Measurements from ENCODE around the gene GOLGA5. TPM values are rescaled to one million over a fixed set of nuclear protein-coding genes. Genes with fewer than 3 reads are reported as not detected.

The GOLGA5 gene
- total and polyA plus RNA-seq, 4 donors: 25.4 to 33.6 (median 32.3) TPM

- no peaks in the 10 kb centered on the region for H3K27me3 ChIP-seq (ENCODE audit: control insufficient read depth in 1 of 2, insufficient read depth in 2 of 2, low read length in 1 of 2)
- intact Hi-C loops (cut with DNase I): loop anchor here in 1 of 2 donors (10.0 kb wide), 1 partner anchor 652 kb away; no protein-coding TSS in a partner anchor
- H3K4me3 ChIP-seq (ENCODE audit: low read length in 2 of 2): no peak overlapping the region
- no peaks in the 10 kb centered on the region for H3K36me3 ChIP-seq (ENCODE audit: control insufficient read depth in 1 of 2, insufficient read depth in 2 of 2, low read length in 1 of 2)
- no peaks in the 10 kb centered on the region for H3K9me3 ChIP-seq (ENCODE audit: control insufficient read depth, low read length)
- DNase-seq: no peak
- peak overlapping the region; percentile 1 to 67 for H3K27ac ChIP-seq (ENCODE audit: low read depth in 1 of 2, low read length in 2 of 2)
- no peaks in the 10 kb centered on the region for H3K4me1 ChIP-seq (ENCODE audit: control insufficient read depth in 1 of 2, insufficient read depth in 2 of 2, low read length in 2 of 2)
- 96 to 98% methylated on average over 1 of the region's 1 CpG for WGBS, 2 donors
- no peak for ATAC-seq (ENCODE audit: low FRiP score)
These were observed 7.7 kb upstream of the GOLGA5 start for GRCh38 chr14:92786427-92786756.

- H3K27me3 ChIP-seq (ENCODE audit: control insufficient read depth in 1 of 2, insufficient read depth in 2 of 2, low read length in 1 of 2): no peaks in the 10 kb centered on the region
- no peak overlapping the region for H3K4me3 ChIP-seq (ENCODE audit: low read length in 2 of 2)
- H3K36me3 ChIP-seq (ENCODE audit: control insufficient read depth in 1 of 2, insufficient read depth in 2 of 2, low read length in 1 of 2): no peaks in the 10 kb centered on the region
- H3K9me3 ChIP-seq (ENCODE audit: control insufficient read depth, low read length): no peaks in the 10 kb centered on the region
- H3K27ac ChIP-seq (ENCODE audit: low read depth in 1 of 2, low read length in 2 of 2): no peak overlapping the region
- 98% methylated on average over 2 of the region's 2 CpGs for WGBS, 2 donors
- ATAC-seq (ENCODE audit: low FRiP score) (no peak), DNase-seq (no peak)
- intact Hi-C loops (cut with DNase I): loop anchor here in 1 of 2 donors (10.0 kb wide), 1 partner anchor 653 kb away; no protein-coding TSS in a partner anchor
- no peaks in the 10 kb centered on the region for H3K4me1 ChIP-seq (ENCODE audit: control insufficient read depth in 1 of 2, insufficient read depth in 2 of 2, low read length in 2 of 2)
These were observed 6.6 kb upstream of the GOLGA5 start for GRCh38 chr14:92787554-92787953.

- Histone ChIP-seq H3K4me3 (ENCODE audit: low read length in 2 of 2) (no peak overlapping the region), H3K4me1 (ENCODE audit: control insufficient read depth in 1 of 2, insufficient read depth in 2 of 2, low read length in 2 of 2) (no peaks in the 10 kb centered on the region), H3K36me3 (ENCODE audit: control insufficient read depth in 1 of 2, insufficient read depth in 2 of 2, low read length in 1 of 2) (no peaks in the 10 kb centered on the region), H3K27ac (ENCODE audit: low read depth in 1 of 2, low read length in 2 of 2) (no peak overlapping the region), H3K27me3 (ENCODE audit: control insufficient read depth in 1 of 2, insufficient read depth in 2 of 2, low read length in 1 of 2) (no peaks in the 10 kb centered on the region), H3K9me3 (ENCODE audit: control insufficient read depth, low read length) (no peaks in the 10 kb centered on the region)
- intact Hi-C loops (cut with DNase I): loop anchor here in 1 of 2 donors (5.0 to 10.0 kb wide), 2 partner anchors 42 to 655 kb away; partner anchors contain the start of gene LGMN
- no peak for DNase-seq
- no peak for ATAC-seq (ENCODE audit: low FRiP score)
These were observed 4.5 kb upstream of the GOLGA5 start for GRCh38 chr14:92789457-92790089.

- 67 to 72% methylated on average over 4 of the region's 4 CpGs for WGBS, 2 donors
- no peak for ATAC-seq (ENCODE audit: low FRiP score)
- intact Hi-C loops (cut with DNase I): loop anchor here (2.0 to 5.0 kb wide), 2 partner anchors 40 to 46 kb away; partner anchors contain the start of gene LGMN (in 1 of the 2)
- peaks cover 2 to 6% of the 10 kb centered on the region in 2 donors for H3K36me3 ChIP-seq (ENCODE audit: control insufficient read depth in 1 of 2, insufficient read depth in 2 of 2, low read length in 1 of 2)
- H3K27me3 ChIP-seq (ENCODE audit: control insufficient read depth in 1 of 2, insufficient read depth in 2 of 2, low read length in 1 of 2): no peaks in the 10 kb centered on the region
- no peaks in the 10 kb centered on the region for H3K4me1 ChIP-seq (ENCODE audit: control insufficient read depth in 1 of 2, insufficient read depth in 2 of 2, low read length in 2 of 2)
- no peak for DNase-seq
- no peaks in the 10 kb centered on the region for H3K9me3 ChIP-seq (ENCODE audit: control insufficient read depth, low read length)
- no peak overlapping the region for H3K4me3 ChIP-seq (ENCODE audit: low read length in 2 of 2)
- no peak overlapping the region for H3K27ac ChIP-seq (ENCODE audit: low read depth in 1 of 2, low read length in 2 of 2)
These were observed 1.2 kb upstream of the GOLGA5 start for GRCh38 chr14:92792885-92793284.

GRCh38 chr14:92794547-92794941 lies 439 bp downstream of the GOLGA5 start:
- ATAC-seq (ENCODE audit: low FRiP score): no peak
- DNase-seq: no peak
- WGBS, 2 donors: 0% methylated on average over 20 of the region's 20 CpGs
- intact Hi-C loops (cut with DNase I): loop anchor here in 1 of 2 donors (5.0 kb wide), 1 partner anchor 47 kb away; the partner anchor contains the start of gene LGMN
- Histone ChIP-seq H3K4me3 (ENCODE audit: low read length in 2 of 2) (peak overlapping the region; percentile 76 to 80), H3K27ac (ENCODE audit: low read depth in 1 of 2, low read length in 2 of 2) (peak overlapping the region in 1 of 2 donors; percentile 83), H3K36me3 (ENCODE audit: control insufficient read depth in 1 of 2, insufficient read depth in 2 of 2, low read length in 1 of 2) (peaks cover 2 to 7% of the 10 kb centered on the region in 2 donors), H3K27me3 (ENCODE audit: control insufficient read depth in 1 of 2, insufficient read depth in 2 of 2, low read length in 1 of 2) (no peaks in the 10 kb centered on the region), H3K9me3 (ENCODE audit: control insufficient read depth, low read length) (no peaks in the 10 kb centered on the region), H3K4me1 (ENCODE audit: control insufficient read depth in 1 of 2, insufficient read depth in 2 of 2, low read length in 2 of 2) (no peaks in the 10 kb centered on the region)

GRCh38 chr14:92794961-92795360 lies 856 bp downstream of the GOLGA5 start:
- DNase-seq: no peak
- no peaks in the 10 kb centered on the region for H3K9me3 ChIP-seq (ENCODE audit: control insufficient read depth, low read length)
- H3K27me3 ChIP-seq (ENCODE audit: control insufficient read depth in 1 of 2, insufficient read depth in 2 of 2, low read length in 1 of 2): no peaks in the 10 kb centered on the region
- 50 to 59% methylated on average over 6 of the region's 6 CpGs for WGBS, 2 donors
- no peaks in the 10 kb centered on the region for H3K4me1 ChIP-seq (ENCODE audit: control insufficient read depth in 1 of 2, insufficient read depth in 2 of 2, low read length in 2 of 2)
- no peak for ATAC-seq (ENCODE audit: low FRiP score)
- peak overlapping the region; percentile 76 to 80 for H3K4me3 ChIP-seq (ENCODE audit: low read length in 2 of 2)
- H3K27ac ChIP-seq (ENCODE audit: low read depth in 1 of 2, low read length in 2 of 2): no peak overlapping the region
- H3K36me3 ChIP-seq (ENCODE audit: control insufficient read depth in 1 of 2, insufficient read depth in 2 of 2, low read length in 1 of 2): peaks cover 2 to 7% of the 10 kb centered on the region in 2 donors
- intact Hi-C loops (cut with DNase I): loop anchor here in 1 of 2 donors (5.0 kb wide), 1 partner anchor 48 kb away; the partner anchor contains the start of gene LGMN

GRCh38 chr14:92797935-92798653 lies 4.0 kb downstream of the GOLGA5 start:
- intact Hi-C loops (cut with DNase I): no loop called here
- DNase-seq (no peak), ATAC-seq (ENCODE audit: low FRiP score) (no peak)
- peaks cover 0 to 2% of the 10 kb centered on the region in 2 donors for H3K4me1 ChIP-seq (ENCODE audit: control insufficient read depth in 1 of 2, insufficient read depth in 2 of 2, low read length in 2 of 2)
- H3K27me3 ChIP-seq (ENCODE audit: control insufficient read depth in 1 of 2, insufficient read depth in 2 of 2, low read length in 1 of 2): no peaks in the 10 kb centered on the region
- H3K27ac ChIP-seq (ENCODE audit: low read depth in 1 of 2, low read length in 2 of 2): no peak overlapping the region
- no peak overlapping the region for H3K4me3 ChIP-seq (ENCODE audit: low read length in 2 of 2)
- WGBS, 2 donors: 80 to 81% methylated on average over 6 of the region's 6 CpGs
- peaks cover 2 to 7% of the 10 kb centered on the region in 2 donors for H3K36me3 ChIP-seq (ENCODE audit: control insufficient read depth in 1 of 2, insufficient read depth in 2 of 2, low read length in 1 of 2)
- no peaks in the 10 kb centered on the region for H3K9me3 ChIP-seq (ENCODE audit: control insufficient read depth, low read length)

- H3K9me3 ChIP-seq (ENCODE audit: control insufficient read depth, low read length): no peaks in the 10 kb centered on the region
- H3K36me3 ChIP-seq (ENCODE audit: control insufficient read depth in 1 of 2, insufficient read depth in 2 of 2, low read length in 1 of 2): peaks cover 2 to 7% of the 10 kb centered on the region in 2 donors
- no peak for ATAC-seq (ENCODE audit: low FRiP score)
- no peak overlapping the region for H3K4me3 ChIP-seq (ENCODE audit: low read length in 2 of 2)
- no peaks in the 10 kb centered on the region for H3K27me3 ChIP-seq (ENCODE audit: control insufficient read depth in 1 of 2, insufficient read depth in 2 of 2, low read length in 1 of 2)
- WGBS, 2 donors: 82 to 86% methylated on average over 10 of the region's 10 CpGs
- DNase-seq: no peak
- peaks cover 0 to 2% of the 10 kb centered on the region in 2 donors for H3K4me1 ChIP-seq (ENCODE audit: control insufficient read depth in 1 of 2, insufficient read depth in 2 of 2, low read length in 2 of 2)
- H3K27ac ChIP-seq (ENCODE audit: low read depth in 1 of 2, low read length in 2 of 2): no peak overlapping the region
- intact Hi-C loops (cut with DNase I): no loop called here
These were observed 4.7 kb downstream of the GOLGA5 start for GRCh38 chr14:92798811-92799210.

Measured in aorta (tissue), 5 donors.